NCI-H510A (cell line): ENCODE data around the gene LRRC27.

Experiments used
- DNase-seq: peaks from one replicate; lab custom pipeline; 2025; lab: John Stamatoyannopoulos, UW

LRRC27 gene

DNA sequence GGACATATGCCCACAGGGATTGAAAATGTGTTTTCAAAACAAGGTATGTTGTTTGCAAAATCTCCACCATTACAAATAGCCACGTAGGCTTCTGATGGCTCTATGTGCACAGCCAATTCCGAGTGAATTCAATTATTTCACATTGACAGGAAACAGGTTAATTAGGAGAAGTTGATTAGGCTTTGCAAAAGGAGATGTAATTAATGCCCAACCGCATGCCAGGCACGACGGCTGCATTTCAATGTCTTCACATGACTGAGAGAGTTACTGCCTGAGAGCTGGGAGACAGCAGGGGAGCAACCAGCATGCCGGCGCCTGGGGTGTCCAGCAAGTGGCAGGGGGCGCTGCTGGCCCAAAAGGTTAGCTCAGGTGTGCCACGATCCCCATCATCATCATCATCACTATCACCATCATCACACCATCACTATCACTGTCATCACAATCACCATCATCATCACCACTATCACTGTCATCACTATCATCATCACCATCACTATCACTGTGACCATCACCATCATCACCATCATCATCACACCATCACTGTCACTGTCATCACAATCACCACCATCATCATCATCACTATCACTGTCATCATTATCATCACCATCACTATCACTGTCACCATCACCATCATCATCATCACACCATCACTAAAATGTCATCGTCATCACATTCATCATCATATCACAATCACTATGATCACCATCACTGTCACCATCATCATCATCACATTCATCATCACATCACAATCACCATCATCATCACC is 95.2 kb downstream of the LRRC27 start:
- DNase-seq: no peak

DNA sequence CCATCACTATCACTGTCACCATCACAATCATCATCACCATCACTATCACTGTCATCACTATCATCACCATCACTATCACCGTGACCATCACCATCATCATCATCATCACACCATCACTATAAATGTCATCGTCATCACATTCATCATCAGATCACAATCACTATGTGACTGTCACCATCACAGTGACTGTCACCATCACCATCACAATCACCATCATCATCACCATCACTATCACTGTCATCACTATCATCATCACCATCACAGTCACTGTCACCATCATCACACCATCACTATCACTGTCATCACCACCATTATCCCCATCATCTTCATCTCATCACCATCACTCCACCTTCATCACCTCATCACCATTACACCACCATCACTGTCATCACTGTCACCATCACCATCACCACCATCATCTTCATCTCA is 96.0 kb downstream of the LRRC27 start:
- no peak for DNase-seq

DNA sequence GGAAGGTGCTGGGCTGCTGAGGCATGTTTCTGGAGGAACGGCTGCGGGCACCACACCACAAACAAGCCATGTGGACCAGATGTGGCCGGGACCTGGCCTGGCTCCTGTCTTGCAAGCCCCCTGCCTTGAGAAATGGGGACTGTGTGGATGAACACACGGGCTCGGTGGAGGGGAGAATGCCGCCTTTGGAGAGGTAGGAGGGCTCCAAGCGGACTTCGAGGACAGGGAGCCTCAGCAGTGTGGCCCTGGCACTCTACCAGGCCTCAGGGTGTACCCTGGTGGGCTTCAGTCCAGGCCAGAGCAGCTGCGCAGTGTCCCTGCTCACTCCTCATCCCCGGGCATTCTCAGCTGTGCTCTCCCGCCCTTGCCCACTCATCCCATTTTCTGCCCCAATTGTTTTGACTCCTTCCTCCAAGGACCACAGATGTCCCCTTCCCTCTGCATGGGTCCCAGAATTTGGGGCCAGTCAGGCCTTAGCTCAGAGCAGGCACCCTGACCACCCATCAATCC is 96.5 kb downstream of the LRRC27 start:
- DNase-seq: no peak
